ENCODE data around the gene HDAC4. TPM values are rescaled to one million over a fixed set of nuclear protein-coding genes. Genes with fewer than 3 reads are reported as not detected.

Gene HDAC4
- total RNA-seq, 6 donors from 2014 or later, result 16.1 to 108 (median 45.0) TPM

- H3K36me3 ChIP-seq, result no peaks in the 10 kb centered on the region
- H3K27ac ChIP-seq, result no peak overlapping the region
- H3K9me3 ChIP-seq, result no peaks in the 10 kb centered on the region
- DNase-seq, result peak in 1 of 2 donors; percentile 15
- no peak overlapping the region for H3K4me3 ChIP-seq
- TF ChIP-seq, protein P1, sequence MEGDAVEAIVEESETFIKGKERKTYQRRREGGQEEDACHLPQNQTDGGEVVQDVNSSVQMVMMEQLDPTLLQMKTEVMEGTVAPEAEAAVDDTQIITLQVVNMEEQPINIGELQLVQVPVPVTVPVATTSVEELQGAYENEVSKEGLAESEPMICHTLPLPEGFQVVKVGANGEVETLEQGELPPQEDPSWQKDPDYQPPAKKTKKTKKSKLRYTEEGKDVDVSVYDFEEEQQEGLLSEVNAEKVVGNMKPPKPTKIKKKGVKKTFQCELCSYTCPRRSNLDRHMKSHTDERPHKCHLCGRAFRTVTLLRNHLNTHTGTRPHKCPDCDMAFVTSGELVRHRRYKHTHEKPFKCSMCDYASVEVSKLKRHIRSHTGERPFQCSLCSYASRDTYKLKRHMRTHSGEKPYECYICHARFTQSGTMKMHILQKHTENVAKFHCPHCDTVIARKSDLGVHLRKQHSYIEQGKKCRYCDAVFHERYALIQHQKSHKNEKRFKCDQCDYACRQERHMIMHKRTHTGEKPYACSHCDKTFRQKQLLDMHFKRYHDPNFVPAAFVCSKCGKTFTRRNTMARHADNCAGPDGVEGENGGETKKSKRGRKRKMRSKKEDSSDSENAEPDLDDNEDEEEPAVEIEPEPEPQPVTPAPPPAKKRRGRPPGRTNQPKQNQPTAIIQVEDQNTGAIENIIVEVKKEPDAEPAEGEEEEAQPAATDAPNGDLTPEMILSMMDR (IDR thresholded peaks at IDR 0.05), result no peak
- TF ChIP-seq POLR2A (IDR thresholded peaks at IDR 0.05), result no peak
- no peak for TF ChIP-seq POLR2AphosphoS5 (IDR thresholded peaks at IDR 0.05)
- TF ChIP-seq EP300 (IDR thresholded peaks at IDR 0.05), result no peak
- peaks cover 18 to 35% (median 31%) of the 10 kb centered on the region in 4 donors for H3K4me1 ChIP-seq
- no peaks in the 10 kb centered on the region for H3K27me3 ChIP-seq
- ATAC-seq (ENCODE audit: low FRiP score in 2 of 2), result no peak
- 95 to 100% methylated on average over 8 to 14 of the region's 14 CpGs for WGBS, 2 donors
Measured at GRCh38 chr2:239310401-239311061, 90.3 kb downstream of the HDAC4 start.

- peak overlapping the region in 3 of 4 donors; percentile 15 to 39 (median 34) for H3K4me3 ChIP-seq
- ATAC-seq (ENCODE audit: low FRiP score in 2 of 2) (no peak), DNase-seq (peak; percentile 9 to 36)
- WGBS, 2 donors, result 67 to 75% methylated on average over 12 to 16 of the region's 18 CpGs
- TF ChIP-seq, protein P1 (IDR thresholded peaks at IDR 0.05), result peak in 1 of 6 experiments; percentile 14
- TF ChIP-seq POLR2AphosphoS5 (IDR thresholded peaks at IDR 0.05) (no peak), POLR2A (IDR thresholded peaks at IDR 0.05) (no peak)
- no peaks in the 10 kb centered on the region for H3K9me3 ChIP-seq
- peaks cover 18 to 35% (median 31%) of the 10 kb centered on the region in 4 donors for H3K4me1 ChIP-seq
- peak overlapping the region; percentile 27 to 84 (median 35) for H3K27ac ChIP-seq
- H3K36me3 ChIP-seq, result no peaks in the 10 kb centered on the region
- no peaks in the 10 kb centered on the region for H3K27me3 ChIP-seq
Measured at GRCh38 chr2:239309398-239310245, 91.2 kb downstream of the HDAC4 start.

GRCh38 chr2:239308661-239309397, 92.0 kb downstream of the HDAC4 start:
- peak in 1 of 2 donors; percentile 79 for ATAC-seq (ENCODE audit: low FRiP score in 2 of 2)
- peak overlapping the region; percentile 32 to 84 (median 44) for H3K27ac ChIP-seq
- WGBS, 2 donors, result 57 to 67% methylated on average over 24 to 33 of the region's 33 CpGs
- peak; percentile 20 to 46 for DNase-seq
- peak overlapping the region in 3 of 4 donors; percentile 15 to 39 (median 34) for H3K4me3 ChIP-seq
- H3K9me3 ChIP-seq, result no peaks in the 10 kb centered on the region
- H3K4me1 ChIP-seq, result peaks cover 18 to 35% (median 31%) of the 10 kb centered on the region in 4 donors
- H3K36me3 ChIP-seq, result no peaks in the 10 kb centered on the region
- TF ChIP-seq POLR2A (IDR thresholded peaks at IDR 0.05), result no peak
- TF ChIP-seq, protein P1 (IDR thresholded peaks at IDR 0.05), result no peak
- no peak for TF ChIP-seq EP300 (IDR thresholded peaks at IDR 0.05)
- no peak for TF ChIP-seq POLR2AphosphoS5 (IDR thresholded peaks at IDR 0.05)
- no peaks in the 10 kb centered on the region for H3K27me3 ChIP-seq

DNA sequence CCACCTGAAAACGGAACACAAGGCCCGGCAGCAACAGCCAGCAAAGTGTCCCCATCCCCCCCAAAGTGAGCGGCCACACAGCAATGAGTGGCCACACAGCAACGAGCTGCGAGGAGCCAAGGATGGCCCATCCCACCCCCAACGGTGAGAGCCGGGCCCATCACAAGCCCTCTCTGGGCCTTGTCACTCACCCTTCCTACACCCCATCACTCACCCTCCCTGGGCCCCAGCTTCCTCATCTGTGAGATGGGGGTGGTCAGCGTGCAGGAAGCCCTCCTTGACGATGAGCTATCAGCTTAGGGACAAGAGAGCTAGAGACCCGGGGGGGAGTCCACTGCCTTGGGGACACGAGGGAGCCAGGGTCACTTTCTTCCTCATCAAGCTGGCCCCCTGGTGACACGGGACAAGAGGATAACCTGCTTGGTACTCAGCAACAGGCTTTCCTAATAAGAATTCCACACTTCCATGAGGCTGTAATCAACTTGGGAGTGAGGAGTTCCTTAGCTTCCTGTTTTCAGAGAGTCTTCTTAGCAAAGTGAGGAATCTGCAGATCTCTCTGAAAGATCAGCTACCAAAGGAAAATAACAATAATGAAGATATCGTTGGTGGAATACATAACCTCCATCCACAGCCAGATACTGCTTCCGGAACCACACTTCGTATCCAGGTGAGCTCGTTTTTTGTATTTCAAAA, 92.8 kb downstream of the HDAC4 start:
- TF ChIP-seq POLR2A (IDR thresholded peaks at IDR 0.05) (no peak), POLR2AphosphoS5 (IDR thresholded peaks at IDR 0.05) (no peak), EP300 (IDR thresholded peaks at IDR 0.05) (no peak)
- TF ChIP-seq, protein P1 (IDR thresholded peaks at IDR 0.05), result no peak
- H3K9me3 ChIP-seq, result no peaks in the 10 kb centered on the region
- no peaks in the 10 kb centered on the region for H3K36me3 ChIP-seq
- DNase-seq (peak; percentile 10 to 11), ATAC-seq (ENCODE audit: low FRiP score in 2 of 2) (no peak)
- peak overlapping the region in 3 of 4 donors; percentile 15 to 39 (median 34) for H3K4me3 ChIP-seq
- 73 to 82% methylated on average over 11 to 16 of the region's 16 CpGs for WGBS, 2 donors
- peak overlapping the region in 2 of 4 donors; percentile 38 to 84 for H3K27ac ChIP-seq
- peaks cover 18 to 35% (median 31%) of the 10 kb centered on the region in 4 donors for H3K4me1 ChIP-seq
- no peaks in the 10 kb centered on the region for H3K27me3 ChIP-seq
